K562 (cell line): Measurements from ENCODE around the gene MCC. TPM values are rescaled to one million over a fixed set of nuclear protein-coding genes. Genes with fewer than 3 reads are reported as not detected.

Source experiments
- BCLAF1 ChIP-seq, 2 experiments: fragments of 450-650 bp in 1 of 2; IDR thresholded peaks; 2 replicates each; pipeline ENCODE4 v1.6.1; 2011 to 2017; ENCODE audit warnings: low read depth in 2 of 2, antibody characterized with exemption in 1 of 2, borderline replicate concordance in 1 of 2, low read length in 1 of 2, mild to moderate bottlenecking in 1 of 2, mixed read lengths in 1 of 2; ENCODE audit not compliant: control insufficient read depth in 1 of 2
- FOXO4 ChIP-seq: fragments of 450-650 bp; formaldehyde crosslinking; IDR thresholded peaks from 2 replicates; pipeline ENCODE4 v1.4.0; 2020; ENCODE audit warnings: mild to moderate bottlenecking, moderate library complexity
- GMEB1 ChIP-seq: fragments of 250-450 bp; sonication (Bioruptor Pico); IDR thresholded peaks from 2 replicates; pipeline ENCODE4 v1.4.0; 2020; ENCODE audit warnings: mild to moderate bottlenecking
- GTF3C2 ChIP-seq: IDR thresholded peaks from 3 replicates; pipeline ENCODE4 v1.6.1; 2011; ENCODE audit warnings: borderline replicate concordance, mild to moderate bottlenecking, moderate library complexity; ENCODE audit not compliant: insufficient read length; ENCODE audit errors: extremely low read depth
- ID3 ChIP-seq, 2 experiments: fragments of 250-450 bp in 1 of 2; fragments of 450-650 bp in 1 of 2; sonication (Bioruptor Pico) in 1 of 2; IDR thresholded peaks; 2 replicates each; pipeline versions ENCODE4 v1.6.1 to v1.8.0; 2016 to 2021; ENCODE audit warnings: mild to moderate bottlenecking in 2 of 2, moderate library complexity in 2 of 2, missing compliant biosample characterization in 1 of 2, missing genetic modification characterization in 1 of 2
- NR0B1 ChIP-seq: fragments of 450-650 bp; IDR thresholded peaks from one replicate; pipeline ENCODE4 v1.6.1; 2018; ENCODE audit warnings: mild to moderate bottlenecking, moderate library complexity; ENCODE audit not compliant: partially characterized antibody
- RHOXF2B ChIP-seq: fragments of 250-450 bp; sonication (Bioruptor Pico); conservative IDR thresholded peaks from 2 replicates; pipeline ENCODE4 v1.5.1; 2021
- TFAM ChIP-seq: fragments of 250-450 bp; sonication (Bioruptor Pico); conservative IDR thresholded peaks from 2 replicates; pipeline ENCODE4 v1.5.0; 2021; ENCODE audit warnings: mild to moderate bottlenecking, moderate library complexity
- ZNF395 ChIP-seq: fragments of 200-800 bp; sonication (Bioruptor generic); IDR thresholded peaks from 2 replicates; pipeline ENCODE4 v1.6.1; 2017; ENCODE audit warnings: missing genetic modification characterization, missing compliant biosample characterization
- polyA plus RNA-seq, 8 experiments: library from polyadenylated mRNA; depleted of rRNA in 4 of 8; stranded (reverse) in 5 of 8; unstranded in 3 of 8; fragments of >200 nt; fragmentation: Nextera tagmentation in 2 of 8; fragmentation: Illumina TruSeq in 1 of 8; extraction: Ambion mirVana in 2 of 8; extraction: Trizol in 1 of 8; gene quantifications; 2 replicates each; pipeline versions ENCODE4 v1.2.1 to v1.2.3, GENCODE V29; 2011 to 2014; ENCODE audit warnings: inconsistent platforms in 1 of 8, missing spikeins in 1 of 8
- total RNA-seq, 7 experiments: library from RNA; depleted of rRNA in 6 of 7; stranded (reverse); fragments of >200 nt in 6 of 7; fragmentation: Illumina TruSeq in 2 of 7; extraction: Trizol in 2 of 7; gene quantifications; 2 replicates each; pipeline versions ENCODE4 v1.2.1 to v1.2.3, GENCODE V29; 2011 to 2021; ENCODE audit warnings: low replicate concordance in 1 of 7

The MCC gene
- total and polyA plus RNA-seq, 9 of the 15 experiments (the other 6 are each of a cell fraction or from before 2014, with no cell fraction given) = 0.04 to 0.24 (median 0.06) TPM; not detected in 1

GRCh38 chr5:112976432-112977309 lies 511.6 kb downstream of the MCC start, which contains the start of gene DCP2 (continued):
- TF ChIP-seq GMEB1 (CRISPR knock-in tag) (no peak), TFAM (CRISPR knock-in tag) (no peak), ZNF395 (no peak), FOXO4 (CRISPR knock-in tag) (no peak), ID3 (CRISPR knock-in tag; IDR thresholded peaks at IDR 0.05) (no peak), ID3 (tag; IDR thresholded peaks at IDR 0.05) (no peak), BCLAF1 (IDR thresholded peaks at IDR 0.05; ENCODE audit: borderline replicate concordance in 1 of 2, control insufficient read depth in 1 of 2, low read depth in 2 of 2, low read length in 1 of 2) (no peak), NR0B1 (no peak), GTF3C2 (no peak), RHOXF2B (CRISPR knock-in tag) (no peak)
